HepG2 (cell line): Measurements from ENCODE around the gene SMYD5. TPM values are rescaled to one million over a fixed set of nuclear protein-coding genes. Genes with fewer than 3 reads are reported as not detected.
A peak's percentile ranks its signal among the peaks of the same experiment; 100 is the strongest.

Experiments used
- ATF2 ChIP-seq: sonication (generic); formaldehyde crosslinking; IDR thresholded peaks from 2 replicates; pipeline ENCODE4 v1.4.0; 2020; ENCODE audit warnings: missing genetic modification reagents
- CCDC6 ChIP-seq: sonication (generic); formaldehyde crosslinking; IDR thresholded peaks from 2 replicates; pipeline ENCODE4 v1.8.1; 2022; ENCODE audit warnings: mild to moderate bottlenecking, missing genetic modification reagents, moderate library complexity
- FOSL2 ChIP-seq: sonication (generic); formaldehyde crosslinking; IDR thresholded peaks from 2 replicates; pipeline ENCODE4 v1.4.0; 2020; ENCODE audit warnings: missing genetic modification reagents
- FOXJ3 ChIP-seq: sonication (generic); formaldehyde crosslinking; IDR thresholded peaks from 2 replicates; pipeline ENCODE4 v1.4.0; 2020; ENCODE audit warnings: missing genetic modification reagents, mild to moderate bottlenecking, borderline replicate concordance
- HDAC2 ChIP-seq: sonication (generic); formaldehyde crosslinking; IDR thresholded peaks from 2 replicates; pipeline ENCODE4 v1.4.0; 2020; ENCODE audit warnings: missing genetic modification reagents
- MED1 ChIP-seq: sonication (generic); formaldehyde crosslinking; IDR thresholded peaks from 2 replicates; pipeline ENCODE4 v1.4.0; 2020; ENCODE audit warnings: missing genetic modification reagents
- POLR2A ChIP-seq, 2 experiments: IDR thresholded peaks; 2 replicates each; pipeline ENCODE4 v1.6.1; 2011; ENCODE audit warnings: low read depth in 2 of 2, low read length in 2 of 2, mild to moderate bottlenecking in 1 of 2, moderate library complexity in 1 of 2; ENCODE audit not compliant: insufficient read depth in 1 of 2
- RARA ChIP-seq: IDR thresholded peaks from 2 replicates; pipeline ENCODE4 v1.6.1; 2016; ENCODE audit warnings: missing genetic modification reagents, missing compliant biosample characterization
- SRSF1 ChIP-seq: fragments of 200-400 bp; formaldehyde crosslinking; optimal IDR thresholded peaks from 2 replicates; pipeline ENCODE3; 2017; ENCODE audit warnings: mild to moderate bottlenecking, low read depth, low read length, moderate library complexity
- SRSF4 ChIP-seq: fragments of 200-400 bp; formaldehyde crosslinking; IDR thresholded peaks from one replicate; pipeline ENCODE4 v1.6.1; 2018; ENCODE audit warnings: mild to moderate bottlenecking, low read depth, low read length, moderate library complexity; ENCODE audit not compliant: poor library complexity, severe bottlenecking
- ZBTB21 ChIP-seq: sonication (generic); formaldehyde crosslinking; IDR thresholded peaks from 2 replicates; pipeline ENCODE4 v1.4.0; 2020; ENCODE audit warnings: missing genetic modification reagents
- ZNF24 ChIP-seq: fragments of 450-650 bp; IDR thresholded peaks from 2 replicates; pipeline ENCODE4 v1.6.1; 2017; ENCODE audit warnings: antibody characterized with exemption, mild to moderate bottlenecking
- ZNF260 ChIP-seq: sonication (generic); formaldehyde crosslinking; IDR thresholded peaks from 2 replicates; pipeline ENCODE4 v1.4.0; 2020; ENCODE audit warnings: missing genetic modification reagents, low read depth, mild to moderate bottlenecking, borderline replicate concordance
- ZNF281 ChIP-seq: sonication (generic); formaldehyde crosslinking; IDR thresholded peaks from 2 replicates; pipeline ENCODE4 v1.4.0; 2020; ENCODE audit warnings: missing genetic modification reagents, borderline replicate concordance
- ZNF432 ChIP-seq: sonication (generic); formaldehyde crosslinking; IDR thresholded peaks from 2 replicates; pipeline ENCODE4 v1.5.0; 2020; ENCODE audit warnings: missing genetic modification reagents, mild to moderate bottlenecking, borderline replicate concordance
- ZNF589 ChIP-seq: sonication (generic); formaldehyde crosslinking; conservative IDR thresholded peaks from 2 replicates; pipeline ENCODE4 v1.8.0; 2022; ENCODE audit warnings: mild to moderate bottlenecking, moderate library complexity, missing genetic modification reagents
- polyA plus RNA-seq, 8 experiments: library from polyadenylated mRNA; depleted of rRNA in 3 of 8; stranded (reverse) in 7 of 8; unstranded in 1 of 8; fragments of >200 nt; fragmentation: Illumina TruSeq in 4 of 8; extraction: Trizol in 4 of 8; gene quantifications; 2 replicates each; pipeline versions ENCODE4 v1.2.1 to v1.2.3, GENCODE V29; 2011 to 2016; ENCODE audit warnings: low read depth in 4 of 8, missing spikeins in 1 of 8, mixed read lengths in 1 of 8; ENCODE audit not compliant: insufficient read depth in 1 of 8
- total RNA-seq, 5 experiments: library from RNA; depleted of rRNA; stranded (reverse); fragments of >200 nt; fragmentation: Illumina TruSeq; extraction: Trizol; gene quantifications; 2 replicates each; pipeline ENCODE4 v1.2.3, GENCODE V29; 2016; ENCODE audit warnings: low read depth in 1 of 5
- TF ChIP-seq, protein P1 (sequence below): sonication (generic); formaldehyde crosslinking; IDR thresholded peaks from 2 replicates; pipeline ENCODE4 v1.4.0; 2020; ENCODE audit warnings: missing genetic modification reagents, borderline replicate concordance
- TF ChIP-seq, protein P2 (sequence below): sonication (generic); formaldehyde crosslinking; IDR thresholded peaks from 2 replicates; pipeline ENCODE4 v1.5.0; 2020; ENCODE audit warnings: missing genetic modification reagents
- TF ChIP-seq, protein P3 (sequence below): sonication (generic); formaldehyde crosslinking; IDR thresholded peaks from 2 replicates; pipeline ENCODE4 v1.5.1; 2020; ENCODE audit warnings: missing genetic modification reagents, mild to moderate bottlenecking, borderline replicate concordance

Gene SMYD5
- total and polyA plus RNA-seq, 2 of the 13 experiments (the other 11 are each of a cell fraction or from before 2014, with no cell fraction given) = 55.8 to 70.4 TPM

- TF ChIP-seq, protein P1, sequence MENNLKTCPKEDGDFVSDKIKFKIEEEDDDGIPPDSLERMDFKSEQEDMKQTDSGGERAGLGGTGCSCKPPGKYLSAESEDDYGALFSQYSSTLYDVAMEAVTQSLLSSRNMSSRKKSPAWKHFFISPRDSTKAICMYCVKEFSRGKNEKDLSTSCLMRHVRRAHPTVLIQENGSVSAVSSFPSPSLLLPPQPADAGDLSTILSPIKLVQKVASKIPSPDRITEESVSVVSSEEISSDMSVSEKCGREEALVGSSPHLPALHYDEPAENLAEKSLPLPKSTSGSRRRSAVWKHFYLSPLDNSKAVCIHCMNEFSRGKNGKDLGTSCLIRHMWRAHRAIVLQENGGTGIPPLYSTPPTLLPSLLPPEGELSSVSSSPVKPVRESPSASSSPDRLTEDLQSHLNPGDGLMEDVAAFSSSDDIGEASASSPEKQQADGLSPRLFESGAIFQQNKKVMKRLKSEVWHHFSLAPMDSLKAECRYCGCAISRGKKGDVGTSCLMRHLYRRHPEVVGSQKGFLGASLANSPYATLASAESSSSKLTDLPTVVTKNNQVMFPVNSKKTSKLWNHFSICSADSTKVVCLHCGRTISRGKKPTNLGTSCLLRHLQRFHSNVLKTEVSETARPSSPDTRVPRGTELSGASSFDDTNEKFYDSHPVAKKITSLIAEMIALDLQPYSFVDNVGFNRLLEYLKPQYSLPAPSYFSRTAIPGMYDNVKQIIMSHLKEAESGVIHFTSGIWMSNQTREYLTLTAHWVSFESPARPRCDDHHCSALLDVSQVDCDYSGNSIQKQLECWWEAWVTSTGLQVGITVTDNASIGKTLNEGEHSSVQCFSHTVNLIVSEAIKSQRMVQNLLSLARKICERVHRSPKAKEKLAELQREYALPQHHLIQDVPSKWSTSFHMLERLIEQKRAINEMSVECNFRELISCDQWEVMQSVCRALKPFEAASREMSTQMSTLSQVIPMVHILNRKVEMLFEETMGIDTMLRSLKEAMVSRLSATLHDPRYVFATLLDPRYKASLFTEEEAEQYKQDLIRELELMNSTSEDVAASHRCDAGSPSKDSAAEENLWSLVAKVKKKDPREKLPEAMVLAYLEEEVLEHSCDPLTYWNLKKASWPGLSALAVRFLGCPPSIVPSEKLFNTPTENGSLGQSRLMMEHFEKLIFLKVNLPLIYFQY = no peak; the same call in 1 of the 2 replicates
- TF ChIP-seq SRSF1 = no peak
- no peak; the same call in 1 of the 2 replicates for TF ChIP-seq CCDC6 (CRISPR knock-in tag)
- peak; percentile 69; the same call in 1 of the 2 replicates for TF ChIP-seq ATF2
- TF ChIP-seq, protein P2, sequence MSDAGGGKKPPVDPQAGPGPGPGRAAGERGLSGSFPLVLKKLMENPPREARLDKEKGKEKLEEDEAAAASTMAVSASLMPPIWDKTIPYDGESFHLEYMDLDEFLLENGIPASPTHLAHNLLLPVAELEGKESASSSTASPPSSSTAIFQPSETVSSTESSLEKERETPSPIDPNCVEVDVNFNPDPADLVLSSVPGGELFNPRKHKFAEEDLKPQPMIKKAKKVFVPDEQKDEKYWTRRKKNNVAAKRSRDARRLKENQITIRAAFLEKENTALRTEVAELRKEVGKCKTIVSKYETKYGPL (CRISPR knock-in tag) = no peak
- TF ChIP-seq FOXJ3 (CRISPR knock-in tag) = 0 out of 2 replicates have a peak, but pooled peaks have one; percentile 34
- peak; percentile 74; the same call in 1 of the 2 replicates for TF ChIP-seq HDAC2
- TF ChIP-seq ZNF260 (CRISPR knock-in tag) = 0 out of 2 replicates have a peak, but pooled peaks have one; percentile 85
- TF ChIP-seq RARA = peak; percentile 33; the same call in 1 of the 2 replicates
- TF ChIP-seq, protein P3, sequence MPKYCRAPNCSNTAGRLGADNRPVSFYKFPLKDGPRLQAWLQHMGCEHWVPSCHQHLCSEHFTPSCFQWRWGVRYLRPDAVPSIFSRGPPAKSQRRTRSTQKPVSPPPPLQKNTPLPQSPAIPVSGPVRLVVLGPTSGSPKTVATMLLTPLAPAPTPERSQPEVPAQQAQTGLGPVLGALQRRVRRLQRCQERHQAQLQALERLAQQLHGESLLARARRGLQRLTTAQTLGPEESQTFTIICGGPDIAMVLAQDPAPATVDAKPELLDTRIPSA (CRISPR knock-in tag) = 0 out of 2 replicates have a peak, but pooled peaks have one; percentile 71
- peak; percentile 52 for TF ChIP-seq ZNF589 (CRISPR knock-in tag)
- peak; percentile 66; the same call in 1 of the 2 replicates for TF ChIP-seq ZNF281 (CRISPR knock-in tag)
- no peak for TF ChIP-seq SRSF4
- TF ChIP-seq ZNF24 = no peak
- no peak for TF ChIP-seq POLR2A (IDR thresholded peaks at IDR 0.05; ENCODE audit: insufficient read depth in 1 of 2, low read depth in 2 of 2, low read length in 2 of 2)
- TF ChIP-seq MED1 (CRISPR knock-in tag) = peak; percentile 58
- TF ChIP-seq ZBTB21 (CRISPR knock-in tag) = no peak
- no peak; the same call in 1 of the 2 replicates for TF ChIP-seq FOSL2 (CRISPR knock-in tag)
- no peak for TF ChIP-seq ZNF432 (CRISPR knock-in tag)
These were observed 37.0 kb upstream of the SMYD5 start (continued) for GRCh38 chr2:73176881-73177644.
